NB4 (cell line): Measurements from ENCODE around the gene WDFY4.

Experiments used
- CTCF ChIP-seq: IDR thresholded peaks from one replicate; pipeline ENCODE4 v1.5.1; 2012; ENCODE audit warnings: low read depth, low read length
- MAX ChIP-seq: IDR thresholded peaks from 2 replicates; pipeline ENCODE4 v1.6.1; 2011; ENCODE audit warnings: low read depth, low read length
- MYC ChIP-seq: IDR thresholded peaks from 2 replicates; pipeline ENCODE4 v1.6.1; 2011; ENCODE audit warnings: low read depth, low read length
- POLR2A ChIP-seq: IDR thresholded peaks from 2 replicates; pipeline ENCODE4 v1.6.1; 2011; ENCODE audit warnings: mild to moderate bottlenecking; ENCODE audit not compliant: insufficient read length; ENCODE audit errors: extremely low read depth

GRCh38 chr10:48898426-48898825 lies 213.8 kb downstream of the WDFY4 start:
- no peak for TF ChIP-seq CTCF
- no peak for TF ChIP-seq MAX
- TF ChIP-seq POLR2A = no peak
- no peak for TF ChIP-seq MYC
